Fibroblast of lung (primary cell): ENCODE results near the gene DNAJC13.

ENCODE experiments used
- CTCF ChIP-seq, 2 donors: IDR thresholded peaks in 1 of 2; conservative IDR thresholded peaks in 1 of 2; 1 replicate in 1 of 2; 2 replicates in 1 of 2; pipeline ENCODE4 v1.5.1; 2011 to 2012; ENCODE audit warnings: low read length in 2 of 2, control low read depth in 1 of 2, inconsistent platforms in 1 of 2, low read depth in 1 of 2, mild to moderate bottlenecking in 1 of 2
- EZH2 ChIP-seq: IDR thresholded peaks from 2 replicates; pipeline ENCODE4 v1.5.1; 2012; ENCODE audit warnings: low read length, control low read depth, mild to moderate bottlenecking; ENCODE audit errors: missing control alignments

GRCh38 chr3:132555306-132556035 is 138.2 kb downstream of the DNAJC13 start:
- no peak for TF ChIP-seq CTCF (conservative IDR thresholded peaks at IDR 0.05 in 1 of 2, IDR thresholded peaks at IDR 0.05 in 1 of 2; ENCODE audit: low read depth in 1 of 2, low read length in 2 of 2)
- TF ChIP-seq EZH2: no peak
